NCI-H526 (cell line): ENCODE results near the gene C4orf46.
"Not testable (repeated sequence)": the region's sequence is repeated elsewhere in the genome, so short reads cannot be mapped to it uniquely, and the experiment has no call there.

Source experiments
- DNase-seq, 2 experiments: peaks; one replicate each; lab custom pipeline; 2025; lab: John Stamatoyannopoulos, UW

Gene C4orf46

DNA sequence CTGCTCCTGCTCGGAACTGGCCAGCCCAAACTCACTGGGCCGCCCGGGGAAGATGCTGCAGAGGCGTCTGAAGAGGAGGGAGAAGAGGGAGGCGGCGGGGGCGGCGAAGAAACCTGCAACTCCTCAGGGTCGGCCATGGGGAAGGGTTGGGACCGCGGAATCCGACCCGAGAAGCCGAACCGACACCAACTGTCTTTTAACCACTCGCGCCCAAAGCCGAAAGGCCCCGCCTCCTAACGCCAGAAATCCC, at the start of gene C4orf46:
Gene C4orf46 (minus strand): TSS at position 223 of the 250 bp plus-strand sequence. CDS start 86 bp downstream, at position 137.
- DNase-seq: no peak

DNA sequence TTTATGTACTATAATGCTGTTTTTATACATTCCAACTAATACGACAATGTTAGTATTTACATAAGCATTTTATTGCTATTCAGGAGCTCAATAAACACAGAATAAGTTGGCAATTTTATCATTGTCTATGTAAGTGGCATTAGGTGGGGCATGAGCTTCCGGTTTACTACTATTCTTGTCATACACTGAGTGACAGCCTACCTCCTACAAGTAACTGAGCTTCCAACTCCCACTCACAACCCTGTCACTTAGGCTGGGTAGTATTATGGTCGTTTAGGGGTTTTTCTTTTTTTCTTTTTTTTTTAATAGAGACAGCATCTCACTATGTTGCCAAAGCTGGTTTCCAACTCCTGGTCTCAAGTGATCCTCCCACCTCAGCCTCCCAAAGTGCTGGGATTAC, 44.1 kb upstream of the C4orf46 start:
- DNase-seq: no peak

DNA sequence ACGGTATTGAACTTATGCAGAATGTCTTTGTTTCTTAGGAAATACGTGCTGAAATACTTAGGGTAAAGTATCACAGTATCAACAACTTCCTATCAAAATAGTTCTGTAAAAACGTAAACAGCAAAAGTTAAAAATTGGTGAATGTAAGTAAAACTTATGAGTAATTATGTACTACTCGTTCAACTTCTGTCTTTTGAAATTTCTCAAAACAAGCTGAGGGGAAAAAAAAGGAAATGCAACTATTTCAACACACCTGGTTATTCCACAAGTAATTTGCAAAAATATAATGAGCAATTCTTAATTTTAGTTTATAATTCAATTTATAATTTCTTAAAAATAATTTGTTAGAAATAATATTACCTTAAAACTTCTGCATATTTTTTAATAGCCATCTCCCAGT, 43.2 kb upstream of the C4orf46 start:
- no peak for DNase-seq

DNA sequence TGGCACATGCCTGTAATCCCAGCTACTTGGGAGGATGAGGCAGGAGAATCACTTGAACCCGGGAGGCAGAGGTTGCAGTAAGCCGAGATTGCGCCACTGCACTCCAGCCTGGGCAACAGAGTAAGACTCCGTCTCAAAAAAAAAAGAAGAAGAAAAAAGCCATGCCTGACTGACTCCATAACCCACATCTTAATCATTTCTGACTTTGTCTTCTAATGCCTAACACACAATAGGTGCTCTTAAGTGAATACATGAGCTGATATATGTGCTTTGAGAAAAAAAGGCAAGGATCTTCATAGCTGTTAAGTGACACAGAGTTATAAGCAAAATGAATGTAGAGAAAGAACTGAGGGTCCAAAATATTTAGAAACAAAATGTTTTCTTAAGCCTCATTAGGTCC, 40.9 kb upstream of the C4orf46 start:
- DNase-seq: not testable (repeated sequence)

DNA sequence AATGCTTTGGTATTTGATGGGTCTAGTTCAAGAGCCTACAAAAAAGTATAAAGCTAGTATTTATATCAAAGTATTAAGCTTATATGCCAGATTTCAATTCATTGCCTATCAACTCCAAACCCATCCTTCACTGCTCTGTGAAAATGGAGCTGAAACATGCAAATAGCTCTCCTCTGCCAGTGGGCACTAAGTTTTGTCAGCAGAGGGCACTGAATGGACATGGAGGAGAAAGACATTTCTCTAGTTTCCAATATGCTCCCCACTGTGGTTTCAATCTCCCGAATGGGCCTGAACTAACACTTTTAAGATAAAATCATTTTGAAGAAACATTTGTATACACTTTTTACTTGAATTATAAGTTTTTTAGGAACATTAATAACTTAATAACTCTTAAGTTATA, 39.1 kb upstream of the C4orf46 start:
- DNase-seq: peak in 1 of 2 experiments; percentile 36

DNA sequence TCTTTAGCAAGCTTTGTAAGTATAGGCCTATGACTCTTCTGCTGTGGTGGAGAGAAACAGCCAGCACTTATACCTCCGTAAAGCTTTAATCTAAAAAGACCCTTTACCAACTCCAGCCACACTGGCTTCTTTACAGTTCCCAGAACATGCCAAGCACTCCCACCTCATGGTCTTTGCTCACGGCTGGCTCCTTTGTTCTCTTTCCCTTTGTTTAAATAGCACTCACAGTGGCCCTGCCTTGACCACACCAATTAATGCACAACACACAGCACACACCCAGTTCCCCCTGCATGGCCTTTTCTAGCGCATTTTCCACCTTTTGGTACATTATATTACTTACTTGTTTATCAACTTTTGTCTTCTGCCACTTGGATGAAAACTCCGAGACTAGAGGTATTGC, 32.6 kb upstream of the C4orf46 start:
- no peak for DNase-seq

DNA sequence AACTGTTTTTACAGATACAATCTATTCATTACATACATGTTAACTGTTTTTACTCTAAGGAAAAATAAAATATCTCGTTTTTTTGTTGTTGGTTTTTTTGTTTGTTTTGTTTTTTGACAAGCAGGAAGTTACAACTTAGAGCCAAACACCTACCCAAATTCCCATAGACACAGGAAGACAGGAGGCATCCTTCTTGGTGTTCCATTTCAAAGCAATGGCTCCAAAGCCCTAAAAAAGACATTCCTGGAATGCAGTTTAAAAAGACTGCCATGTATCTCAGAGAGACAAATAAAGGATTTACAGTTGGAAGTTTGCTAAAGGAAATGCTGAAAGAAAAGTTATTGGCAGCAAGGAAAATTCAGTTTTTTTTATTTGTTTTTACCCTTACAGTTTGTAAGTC, 17.1 kb upstream of the C4orf46 start:
- no peak for DNase-seq

DNA sequence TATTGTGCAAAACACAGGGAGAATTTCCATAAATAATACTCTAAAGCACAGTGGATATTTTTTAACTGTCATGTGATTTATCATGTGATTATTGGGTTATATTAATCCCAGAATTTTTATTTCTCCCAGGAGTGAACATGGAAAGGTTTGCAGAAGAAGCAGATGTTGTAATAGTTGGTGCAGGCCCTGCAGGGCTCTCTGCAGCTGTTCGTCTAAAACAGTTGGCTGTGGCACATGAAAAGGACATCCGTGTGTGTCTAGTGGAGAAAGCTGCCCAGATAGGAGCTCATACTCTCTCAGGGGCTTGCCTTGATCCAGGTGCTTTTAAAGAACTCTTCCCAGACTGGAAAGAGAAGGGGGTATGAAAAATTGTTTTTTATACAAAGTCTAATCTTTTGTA, 10.4 kb upstream of the C4orf46 start:
- no peak for DNase-seq

DNA sequence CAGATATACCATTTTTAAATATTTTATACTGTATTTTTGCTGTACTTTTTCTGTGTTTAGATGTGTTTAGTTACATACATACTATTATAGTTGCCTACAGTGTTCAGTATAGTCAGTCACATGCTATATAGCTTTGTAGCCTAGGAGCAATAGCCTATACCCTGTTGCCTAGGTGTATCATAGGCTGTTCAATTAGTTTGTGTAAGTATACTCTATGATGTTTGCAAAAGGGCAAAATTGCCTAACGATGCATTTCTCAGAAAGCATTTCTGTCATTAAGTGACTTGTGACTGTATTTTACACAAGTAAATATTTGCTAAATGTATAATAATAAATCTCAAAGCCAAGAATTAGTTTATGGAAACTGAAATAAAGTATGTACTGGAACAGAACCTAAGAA, 9.9 kb upstream of the C4orf46 start:
- DNase-seq: no peak

DNA sequence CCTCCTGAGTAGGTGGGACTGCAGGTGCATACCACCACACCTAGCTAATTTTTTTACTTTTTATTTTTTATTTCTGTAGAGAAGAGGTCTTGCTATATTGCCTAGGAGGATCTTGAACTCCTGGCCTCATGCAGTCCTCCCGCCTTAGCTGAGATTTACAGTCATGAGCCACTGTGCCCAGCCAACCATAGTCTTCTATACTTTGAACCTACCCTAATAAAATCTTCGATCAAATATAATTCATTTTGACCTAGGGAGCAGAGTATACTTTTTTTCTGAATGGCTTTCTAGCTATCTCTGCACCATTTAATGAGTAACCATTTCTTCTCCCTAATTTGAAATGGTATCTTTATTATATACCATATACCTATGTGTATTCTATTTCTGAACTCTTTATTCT, 7.1 kb upstream of the C4orf46 start:
- no peak for DNase-seq

DNA sequence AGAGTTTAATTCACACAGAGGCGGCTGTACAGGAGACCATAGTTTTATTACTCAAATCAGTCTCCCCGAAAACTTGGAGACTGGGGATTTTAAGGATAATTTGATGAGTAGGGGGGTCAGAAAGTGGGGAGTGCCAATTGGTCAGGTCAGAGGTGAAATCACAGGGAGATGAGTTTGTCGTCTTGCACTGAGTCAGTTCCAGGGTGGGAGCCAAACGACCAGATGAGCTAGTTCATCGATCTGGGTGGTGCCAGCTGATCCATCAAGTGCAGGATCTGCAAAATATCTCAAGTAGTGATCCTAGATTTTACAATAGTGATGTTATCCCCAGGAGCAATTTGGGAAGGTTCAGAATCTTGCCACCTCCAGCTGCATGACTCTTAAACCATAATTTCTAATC, 4.4 kb upstream of the C4orf46 start:
- no peak for DNase-seq

DNA sequence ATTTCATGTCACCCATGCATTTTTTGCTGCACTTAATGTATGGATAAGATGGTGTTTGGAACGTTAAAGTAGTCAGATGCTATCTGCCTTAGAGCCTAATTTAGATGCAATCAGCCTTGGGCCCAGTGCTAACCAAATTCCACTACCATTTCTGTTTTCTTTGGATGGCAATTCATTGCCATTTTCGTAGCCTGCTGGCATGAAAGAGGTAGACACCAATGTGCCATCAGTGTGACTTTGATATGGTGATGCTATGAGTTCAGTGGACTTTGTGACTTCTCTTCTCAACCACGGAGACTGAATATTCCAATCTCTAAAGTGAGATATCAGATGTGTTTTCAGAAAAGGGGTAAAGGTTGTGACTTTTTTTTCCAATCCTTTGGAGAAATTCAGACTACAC, 1.9 kb upstream of the C4orf46 start:
- no peak for DNase-seq

DNA sequence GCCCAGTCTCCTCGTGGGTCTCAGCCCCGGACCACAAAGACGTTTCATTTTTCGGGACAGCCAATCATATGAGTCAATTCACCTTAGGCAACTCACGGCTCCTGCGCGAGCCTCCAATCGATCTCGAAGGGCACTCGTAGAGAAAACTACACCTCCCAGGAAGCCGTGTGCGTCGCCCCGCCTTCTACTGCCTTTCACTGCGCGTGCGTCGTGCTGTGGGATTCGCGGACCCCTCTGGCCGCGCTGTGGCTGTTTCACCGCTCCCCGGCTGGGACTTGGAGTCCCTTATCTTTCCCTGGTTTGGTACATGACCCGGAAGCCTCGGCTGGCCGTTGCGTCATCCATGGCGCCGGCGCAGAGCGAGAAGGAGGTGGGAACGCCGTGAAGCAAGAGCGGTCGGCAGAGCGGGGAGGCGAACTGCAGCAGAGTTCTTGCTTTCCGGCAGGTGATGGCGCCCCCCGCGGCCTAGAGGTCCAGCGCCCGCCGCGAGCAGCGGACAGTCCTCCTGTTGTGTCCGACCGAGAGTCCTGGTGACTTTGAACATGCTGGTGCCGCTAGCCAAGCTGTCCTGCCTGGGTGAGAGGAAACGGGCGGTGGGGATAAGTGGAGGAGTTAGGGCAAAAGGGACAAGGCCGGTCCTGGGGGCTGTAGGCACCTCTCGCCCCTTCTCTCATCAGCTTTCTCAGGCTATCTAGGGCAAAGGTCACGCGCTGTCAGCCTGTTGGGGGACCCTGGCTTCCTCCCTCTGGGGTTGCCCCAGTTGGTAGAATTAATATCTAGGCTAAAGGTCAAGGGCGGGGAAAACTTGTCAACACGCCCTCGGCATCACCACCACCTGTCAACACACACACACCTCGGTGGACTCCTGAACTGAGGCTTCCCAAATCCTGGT, 474 bp upstream of the C4orf46 start, which contains the start of gene ETFDH:
Gene ETFDH (plus strand): TSS at position 382 of the 892 bp plus-strand sequence. CDS start 161 bp downstream, at position 543.
- peak; percentile 99 for DNase-seq

DNA sequence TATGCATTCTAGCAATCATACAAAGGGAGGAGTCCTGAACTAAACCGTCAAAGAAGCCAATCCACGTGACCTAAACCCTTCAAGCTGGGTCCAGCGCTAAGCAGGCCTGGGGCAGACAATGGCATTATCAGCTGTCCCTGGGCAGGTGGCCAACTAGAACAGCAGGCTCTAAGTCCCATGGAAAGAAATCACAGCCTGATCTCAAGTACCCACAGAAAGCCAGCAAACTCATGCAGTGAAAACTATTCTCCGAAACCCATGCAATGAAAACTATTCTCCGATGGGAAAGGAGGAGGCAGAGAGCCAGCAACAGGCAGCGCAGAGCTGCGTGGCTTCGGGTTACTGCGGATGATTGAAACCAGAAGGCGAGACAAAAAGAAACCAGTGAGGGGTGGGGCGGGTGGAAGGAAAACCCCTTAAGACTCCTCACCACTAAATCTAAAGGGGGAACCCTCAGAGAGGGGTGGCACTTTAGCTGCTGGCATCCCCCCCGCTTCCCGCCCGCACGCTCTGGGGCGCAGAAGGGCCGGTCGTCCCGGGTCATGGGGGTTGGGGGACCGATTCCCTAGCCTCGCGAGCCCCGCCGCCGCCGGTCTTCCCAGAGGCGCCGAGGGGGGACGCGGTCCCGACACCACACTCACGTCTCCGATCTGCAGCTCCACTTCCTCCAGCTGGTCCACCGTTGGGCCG, 567 bp downstream of the C4orf46 start:
- DNase-seq: peak; percentile 61 to 63

DNA sequence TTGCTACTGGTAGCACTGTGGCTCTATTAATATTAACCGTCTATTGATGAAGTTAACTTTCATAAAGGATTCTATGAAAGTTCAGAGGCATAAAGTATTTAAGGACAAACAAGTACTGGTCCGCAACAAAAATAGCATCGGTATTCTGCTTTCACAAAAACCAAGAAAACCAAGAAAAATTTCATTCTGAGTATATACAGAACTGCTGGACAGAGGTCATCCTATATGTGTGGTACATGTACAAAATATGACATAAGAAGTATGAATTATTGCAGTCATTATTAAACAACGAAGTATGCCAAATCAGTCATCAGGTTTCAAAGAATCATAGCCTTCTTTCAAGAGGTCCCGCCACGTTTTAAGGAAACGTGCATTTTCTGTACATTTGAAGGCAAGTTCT, 2.4 kb downstream of the C4orf46 start:
- DNase-seq: no peak

DNA sequence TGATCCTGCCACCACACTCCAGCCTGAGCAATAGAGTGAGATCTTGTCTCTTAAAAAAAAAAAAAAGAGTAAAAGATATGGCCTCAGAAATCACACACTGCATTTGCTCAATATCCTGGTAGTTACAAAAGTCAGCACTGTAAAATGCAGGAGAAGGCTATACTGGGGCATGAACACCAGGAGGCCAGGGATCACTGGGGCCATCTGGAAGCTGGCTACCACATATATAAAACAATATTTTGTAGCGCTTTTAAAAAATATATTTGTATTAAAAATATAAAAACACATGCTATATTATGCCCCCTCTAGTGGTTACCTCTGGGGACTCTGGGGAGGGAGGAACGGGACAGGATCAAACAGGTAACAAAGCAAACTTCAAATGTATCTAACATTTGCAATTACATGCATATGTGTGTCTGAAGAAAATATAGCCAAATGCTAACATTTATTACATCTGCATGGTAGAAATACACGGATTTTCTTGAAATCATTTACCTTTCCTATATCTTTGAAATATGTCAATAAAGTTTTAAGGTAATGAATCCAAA, 4.0 kb downstream of the C4orf46 start:
- peak in 1 of 2 experiments; percentile 36 for DNase-seq

DNA sequence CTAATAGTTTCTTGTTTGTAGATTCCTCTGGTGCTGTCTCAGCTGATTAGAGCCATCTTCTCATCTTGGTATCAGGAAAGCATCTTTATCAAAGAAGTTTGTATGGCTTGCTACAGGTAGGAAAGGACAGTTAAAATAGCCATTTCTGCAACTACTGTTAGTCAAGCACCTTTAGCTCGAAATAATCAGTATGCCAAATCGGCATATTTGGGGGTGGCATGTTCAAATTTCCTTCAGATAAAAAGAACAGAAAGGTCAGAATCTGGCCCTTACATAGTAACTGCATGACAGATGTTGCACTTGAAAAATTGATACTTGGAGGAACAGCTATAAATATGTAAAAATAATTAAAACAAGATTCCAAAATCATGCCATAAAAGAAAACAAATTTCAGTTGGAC, 4.8 kb downstream of the C4orf46 start:
- DNase-seq: no peak

DNA sequence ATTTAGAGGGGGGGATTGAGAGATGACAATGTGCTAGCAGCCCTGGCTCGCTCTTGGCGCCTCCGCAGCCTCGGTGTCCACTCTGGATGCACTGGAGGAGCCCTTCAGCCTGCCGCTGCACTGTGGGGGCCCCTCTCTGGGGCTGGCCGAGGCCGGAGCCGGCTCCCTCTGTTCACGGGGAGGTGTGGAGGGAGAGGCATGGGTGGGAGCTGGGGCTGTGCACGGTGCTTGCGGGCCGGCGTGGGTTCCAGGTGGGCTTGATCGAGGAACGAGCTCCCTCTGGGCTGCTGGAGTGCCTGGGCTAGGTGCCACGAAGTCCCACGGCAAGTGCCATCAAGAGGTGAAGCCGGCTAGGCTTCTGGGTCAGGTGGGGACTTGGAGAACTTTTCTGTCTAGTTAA, 6.9 kb downstream of the C4orf46 start:
- DNase-seq: no peak

DNA sequence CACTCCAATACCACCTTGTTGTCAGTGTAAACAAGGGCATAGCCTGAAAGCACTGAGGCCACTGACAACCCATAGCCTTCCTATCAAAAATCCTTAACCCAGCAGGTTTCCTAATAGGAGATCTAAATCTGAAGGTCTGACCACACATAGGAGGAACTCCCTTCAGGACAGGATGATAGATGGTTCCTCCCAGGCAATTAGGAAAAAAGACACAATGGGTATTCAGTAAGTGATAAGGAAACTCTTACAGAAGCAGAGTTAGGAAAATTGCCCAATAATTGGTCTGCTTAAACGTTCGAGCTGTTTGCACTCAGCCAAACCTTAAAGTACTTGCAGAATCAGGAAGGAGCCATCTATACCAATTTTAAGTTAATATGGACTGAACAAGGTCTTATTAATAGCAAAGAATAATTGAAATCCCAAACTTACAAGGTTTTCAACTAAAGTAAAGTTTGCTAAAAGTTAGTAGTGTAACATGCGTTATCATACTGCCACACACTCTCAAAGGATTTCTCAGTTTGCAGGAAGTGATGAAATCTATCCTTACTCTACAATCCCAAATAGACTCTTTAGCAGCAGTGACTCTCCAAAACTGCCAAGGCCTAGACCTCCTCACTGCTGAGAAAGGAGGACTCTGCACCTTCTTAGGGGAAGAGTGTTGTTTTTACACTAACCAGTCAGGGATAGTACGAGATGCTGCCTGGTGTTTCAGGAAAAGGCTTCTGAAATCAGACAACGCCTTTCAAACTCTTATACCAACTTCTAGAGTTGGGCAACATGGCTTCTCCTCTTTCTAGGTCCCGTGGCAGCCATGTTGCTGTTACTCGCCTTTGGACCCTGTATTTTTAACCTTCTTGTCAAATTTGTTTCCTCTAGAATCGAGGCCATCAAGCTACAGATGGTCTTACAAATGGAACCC, 7.7 kb downstream of the C4orf46 start:
- not testable (repeated sequence) for DNase-seq

DNA sequence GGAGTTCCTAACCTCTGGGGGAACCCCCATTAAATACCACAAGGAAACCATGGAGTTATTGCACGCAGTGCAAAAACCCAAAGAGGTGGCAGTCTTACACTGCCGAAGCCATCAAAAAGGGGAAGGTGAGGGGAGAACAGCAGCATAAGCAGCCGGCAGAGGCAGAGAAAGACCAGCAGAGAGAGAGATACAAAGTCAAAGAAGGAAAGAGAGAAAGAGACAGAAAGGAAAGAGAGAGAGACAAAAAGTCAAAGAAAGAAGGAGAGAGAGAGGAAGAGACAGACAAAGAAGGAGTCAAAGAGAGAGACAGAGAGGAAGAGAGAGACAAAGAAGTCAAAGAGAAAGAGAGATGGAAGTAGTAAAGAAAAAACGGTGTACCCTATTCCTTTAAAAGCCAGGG, 8.4 kb downstream of the C4orf46 start:
- DNase-seq: not testable (repeated sequence)

DNA sequence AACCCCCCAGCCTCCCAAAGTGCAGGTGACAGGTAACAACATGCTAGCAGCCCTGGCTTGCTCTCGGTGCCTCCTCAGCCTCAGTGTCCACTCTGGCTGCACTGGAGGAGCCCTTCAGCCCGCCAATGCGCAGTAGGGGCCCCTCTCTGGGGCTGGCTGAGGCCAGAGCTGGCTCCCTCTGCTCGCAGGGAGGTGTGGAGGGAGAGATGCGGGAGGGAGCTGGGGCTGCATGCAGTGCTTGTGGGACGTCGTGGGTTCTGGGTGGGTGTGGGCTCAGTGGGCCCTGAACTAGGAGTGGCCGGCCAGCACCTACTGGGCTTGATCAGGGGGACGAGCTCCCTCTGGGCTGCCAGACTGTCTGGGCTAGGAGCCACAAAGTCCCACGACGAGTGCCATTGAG, 14.4 kb downstream of the C4orf46 start:
- DNase-seq: no peak

DNA sequence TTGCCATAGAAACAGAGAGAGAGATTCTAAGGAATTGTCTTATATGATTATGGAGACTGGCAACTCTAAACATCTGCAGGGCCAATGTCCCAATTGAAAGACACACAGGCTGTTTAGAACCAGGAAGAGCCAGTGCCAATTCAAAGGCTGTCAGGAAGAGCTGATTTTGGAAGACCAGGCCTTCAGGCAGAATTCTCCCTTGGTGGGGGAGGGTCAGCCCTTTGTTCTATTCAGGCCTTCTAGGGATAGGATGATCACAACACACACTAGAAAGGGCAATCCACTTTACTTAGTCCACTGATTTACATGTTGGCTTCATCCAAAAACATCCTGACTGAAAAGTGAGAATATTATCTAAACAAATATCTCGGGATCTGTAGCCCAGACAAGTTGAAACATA, 15.2 kb downstream of the C4orf46 start:
- no peak for DNase-seq
